ENCODE results near the gene LRIT3. TPM values are rescaled to one million over a fixed set of nuclear protein-coding genes. Genes with fewer than 3 reads are reported as not detected.

The LRIT3 gene
- total and polyA plus RNA-seq, 2 of the 13 experiments (the other 11 are each of a cell fraction or from before 2014, with no cell fraction given), result 0.03 TPM; not detected in 1

- no peak for TF ChIP-seq ZNF879 (CRISPR knock-in tag; IDR thresholded peaks at IDR 0.05)
- no peak for TF ChIP-seq STAT6 (CRISPR knock-in tag; IDR thresholded peaks at IDR 0.05; ENCODE audit: borderline replicate concordance)
Measured at GRCh38 chr4:109902559-109903251, 54.8 kb downstream of the LRIT3 start (continued).

- no peak overlapping the region for H3K4me2 ChIP-seq (ENCODE audit: low read depth, low read length)
- DNase-seq (ENCODE audit: low spot score) (no peak), FAIRE-seq (no peak), ATAC-seq (no peak)
- H3K9me3 ChIP-seq (ENCODE audit: low read length), result no peaks in the 10 kb centered on the region
- H3K27ac ChIP-seq (ENCODE audit: extremely low read length, insufficient read depth, low read length), result no peak overlapping the region
- H3K9ac ChIP-seq (ENCODE audit: insufficient read depth, low read depth, low read length), result no peak overlapping the region
- ChIA-PET CTCF (ENCODE audit: low intra/inter-chr PET ratio, low total read pairs) (no interaction called here), POLR2A (no interaction called here)
- BruUV-seq (replicated peaks), result no TSS peak
- H3K36me3 ChIP-seq (replicated peaks in 1 of 2; ENCODE audit: control insufficient read depth in 1 of 2, insufficient read depth in 2 of 2, low read length in 2 of 2), result no peaks in the 10 kb centered on the region
- H3K4me3 ChIP-seq (replicated peaks in 1 of 3; ENCODE audit: insufficient read depth in 1 of 3, low read depth in 2 of 3, low read length in 3 of 3), result no peak overlapping the region
- H4K20me1 ChIP-seq (ENCODE audit: insufficient read depth, low read length), result no peaks in the 10 kb centered on the region
- no peaks in the 10 kb centered on the region for H3K79me2 ChIP-seq (ENCODE audit: insufficient read depth, low read length)
- no peaks in the 10 kb centered on the region for H3K4me1 ChIP-seq (ENCODE audit: insufficient read depth, low read length)
- peaks cover 0 to 14% of the 10 kb centered on the region in 2 experiments; a peak in 2 of 5 replicates for H3K27me3 ChIP-seq (ENCODE audit: control insufficient read depth in 1 of 2, insufficient read depth in 2 of 2, low read length in 2 of 2)
- intact Hi-C loops (cut with micrococcal nuclease; ENCODE audit: unreplicated experiment) (no loop called here), in situ Hi-C loops (cut with HindIII; ENCODE audit: extremely low pct_ligation_motif_present, low pct_unique_long_range_greater_than_20kb) (no loop called here)
- TF ChIP-seq MED13 (CRISPR knock-in tag; IDR thresholded peaks at IDR 0.05) (no peak), ZNF143 (CRISPR knock-in tag; IDR thresholded peaks at IDR 0.05) (no peak), SMC3 (IDR thresholded peaks at IDR 0.05; ENCODE audit: low read length) (no peak), ZBTB25 (CRISPR knock-in tag; IDR thresholded peaks at IDR 0.05) (no peak), MAX (IDR thresholded peaks at IDR 0.05) (no peak), GFI1 (CRISPR knock-in tag; IDR thresholded peaks at IDR 0.05; ENCODE audit: borderline replicate concordance) (no peak), U2AF2 (IDR thresholded peaks at IDR 0.05; ENCODE audit: low read depth, low read length) (no peak), MLLT10 (CRISPR knock-in tag; IDR thresholded peaks at IDR 0.05) (no peak)
- TF ChIP-seq, protein P1, sequence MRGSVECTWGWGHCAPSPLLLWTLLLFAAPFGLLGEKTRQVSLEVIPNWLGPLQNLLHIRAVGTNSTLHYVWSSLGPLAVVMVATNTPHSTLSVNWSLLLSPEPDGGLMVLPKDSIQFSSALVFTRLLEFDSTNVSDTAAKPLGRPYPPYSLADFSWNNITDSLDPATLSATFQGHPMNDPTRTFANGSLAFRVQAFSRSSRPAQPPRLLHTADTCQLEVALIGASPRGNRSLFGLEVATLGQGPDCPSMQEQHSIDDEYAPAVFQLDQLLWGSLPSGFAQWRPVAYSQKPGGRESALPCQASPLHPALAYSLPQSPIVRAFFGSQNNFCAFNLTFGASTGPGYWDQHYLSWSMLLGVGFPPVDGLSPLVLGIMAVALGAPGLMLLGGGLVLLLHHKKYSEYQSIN (CRISPR knock-in tag; IDR thresholded peaks at IDR 0.05; ENCODE audit: borderline replicate concordance), result no peak
- 11% methylated on average over 1 of the region's 1 CpG for WGBS (ENCODE audit: low lambda C conversion rate)
- H2AFZ ChIP-seq (ENCODE audit: low read length), result no peak overlapping the region
Measured at GRCh38 chr4:109908731-109909130, 60.8 kb downstream of the LRIT3 start.

All from HepG2 (cell line).